K562 (cell line): ENCODE measurements around the gene DVL2.

ENCODE experiments used
- BACH1 ChIP-seq: fragments of 200-800 bp; sonication (Bioruptor generic); IDR thresholded peaks from 2 replicates; pipeline ENCODE4 v1.6.1; 2016; ENCODE audit warnings: missing genetic modification characterization, missing compliant biosample characterization
- EZH2 ChIP-seq: IDR thresholded peaks from 2 replicates; pipeline ENCODE4 v1.6.1; 2012; ENCODE audit warnings: low read depth, mild to moderate bottlenecking, inconsistent platforms, low read length, borderline replicate concordance
- TF ChIP-seq, protein P1 (sequence below), 3 experiments: IDR thresholded peaks in 2 of 3; conservative IDR thresholded peaks in 1 of 3; 2 replicates each; pipeline ENCODE4 v1.5.1; 2011 to 2012; ENCODE audit warnings: low read length in 3 of 3, mild to moderate bottlenecking in 3 of 3, control low read depth in 2 of 3, improper control_type of control experiment in 1 of 3, inconsistent platforms in 1 of 3, low read depth in 1 of 3, mixed read lengths in 1 of 3, moderate library complexity in 1 of 3; ENCODE audit not compliant: insufficient read depth in 2 of 3
- TF ChIP-seq, protein P2 (sequence below): sonication (generic); formaldehyde crosslinking; IDR thresholded peaks from 2 replicates; pipeline ENCODE4 v1.9.0; 2022; ENCODE audit warnings: mild to moderate bottlenecking, missing genetic modification reagents

DNA sequence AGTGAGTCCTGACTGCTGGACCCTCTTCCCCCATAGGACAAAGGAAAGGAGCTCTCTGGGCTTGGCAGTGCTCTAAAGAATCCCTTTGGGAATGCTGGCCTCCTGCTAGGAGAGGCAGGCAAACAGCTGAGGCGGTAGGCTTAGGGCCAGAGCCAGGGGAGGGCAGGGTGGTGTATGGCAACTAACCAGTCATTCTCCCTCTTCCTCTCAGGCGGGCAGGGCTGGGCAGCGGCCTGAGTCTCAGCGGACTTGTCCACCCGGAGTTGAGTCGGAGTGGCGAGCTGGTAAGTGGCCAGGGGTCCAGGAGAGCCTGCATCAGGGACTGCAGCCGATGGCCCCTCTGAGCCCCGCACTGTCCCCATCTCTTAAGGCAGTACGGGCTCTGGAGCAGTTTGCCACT lies 10.2 kb downstream of the DVL2 start:
- TF ChIP-seq BACH1 (tag) (no peak), EZH2 (no peak)
- TF ChIP-seq, protein P1, sequence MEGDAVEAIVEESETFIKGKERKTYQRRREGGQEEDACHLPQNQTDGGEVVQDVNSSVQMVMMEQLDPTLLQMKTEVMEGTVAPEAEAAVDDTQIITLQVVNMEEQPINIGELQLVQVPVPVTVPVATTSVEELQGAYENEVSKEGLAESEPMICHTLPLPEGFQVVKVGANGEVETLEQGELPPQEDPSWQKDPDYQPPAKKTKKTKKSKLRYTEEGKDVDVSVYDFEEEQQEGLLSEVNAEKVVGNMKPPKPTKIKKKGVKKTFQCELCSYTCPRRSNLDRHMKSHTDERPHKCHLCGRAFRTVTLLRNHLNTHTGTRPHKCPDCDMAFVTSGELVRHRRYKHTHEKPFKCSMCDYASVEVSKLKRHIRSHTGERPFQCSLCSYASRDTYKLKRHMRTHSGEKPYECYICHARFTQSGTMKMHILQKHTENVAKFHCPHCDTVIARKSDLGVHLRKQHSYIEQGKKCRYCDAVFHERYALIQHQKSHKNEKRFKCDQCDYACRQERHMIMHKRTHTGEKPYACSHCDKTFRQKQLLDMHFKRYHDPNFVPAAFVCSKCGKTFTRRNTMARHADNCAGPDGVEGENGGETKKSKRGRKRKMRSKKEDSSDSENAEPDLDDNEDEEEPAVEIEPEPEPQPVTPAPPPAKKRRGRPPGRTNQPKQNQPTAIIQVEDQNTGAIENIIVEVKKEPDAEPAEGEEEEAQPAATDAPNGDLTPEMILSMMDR (IDR thresholded peaks at IDR 0.05 in 2 of 3, conservative IDR thresholded peaks at IDR 0.05 in 1 of 3; ENCODE audit: insufficient read depth in 2 of 3, low read depth in 1 of 3, low read length in 3 of 3) = no peak
- TF ChIP-seq, protein P2, sequence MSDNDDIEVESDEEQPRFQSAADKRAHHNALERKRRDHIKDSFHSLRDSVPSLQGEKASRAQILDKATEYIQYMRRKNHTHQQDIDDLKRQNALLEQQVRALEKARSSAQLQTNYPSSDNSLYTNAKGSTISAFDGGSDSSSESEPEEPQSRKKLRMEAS = no peak
